ENCODE results near the gene PANX1. TPM values are rescaled to one million over a fixed set of nuclear protein-coding genes. Genes with fewer than 3 reads are reported as not detected.

PANX1 gene
- total RNA-seq, 1 donor from 2014 or later, result 58.0 TPM

DNA sequence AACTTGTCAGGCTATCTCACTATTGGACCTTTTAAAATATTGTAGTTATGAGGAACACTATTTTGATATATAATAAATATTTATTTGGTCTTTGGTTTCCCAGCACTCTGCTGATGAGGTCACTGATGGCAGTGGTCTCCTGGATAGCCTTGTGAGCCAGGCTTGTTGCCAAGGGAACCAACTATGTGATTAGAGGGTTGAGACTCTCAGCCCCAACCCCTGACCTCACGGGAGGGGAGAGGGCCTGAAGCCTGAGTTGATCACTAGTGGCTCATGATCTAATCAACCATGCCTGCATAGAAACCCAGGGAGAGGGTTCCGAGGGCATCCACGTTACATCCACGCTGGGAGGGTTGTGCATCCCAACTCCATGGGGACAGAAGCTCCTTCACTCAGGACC lies 10.8 kb downstream of the PANX1 start:
- no peak overlapping the region for H3K4me3 Mint-ChIP-seq (ENCODE audit: unreplicated experiment)
- no peaks in the 10 kb centered on the region for H3K9me3 Mint-ChIP-seq (ENCODE audit: unreplicated experiment)
- no peak overlapping the region for H3K27ac Mint-ChIP-seq (ENCODE audit: unreplicated experiment)
- DNase-seq, result peak; percentile 47
- TF ChIP-seq, protein P1, sequence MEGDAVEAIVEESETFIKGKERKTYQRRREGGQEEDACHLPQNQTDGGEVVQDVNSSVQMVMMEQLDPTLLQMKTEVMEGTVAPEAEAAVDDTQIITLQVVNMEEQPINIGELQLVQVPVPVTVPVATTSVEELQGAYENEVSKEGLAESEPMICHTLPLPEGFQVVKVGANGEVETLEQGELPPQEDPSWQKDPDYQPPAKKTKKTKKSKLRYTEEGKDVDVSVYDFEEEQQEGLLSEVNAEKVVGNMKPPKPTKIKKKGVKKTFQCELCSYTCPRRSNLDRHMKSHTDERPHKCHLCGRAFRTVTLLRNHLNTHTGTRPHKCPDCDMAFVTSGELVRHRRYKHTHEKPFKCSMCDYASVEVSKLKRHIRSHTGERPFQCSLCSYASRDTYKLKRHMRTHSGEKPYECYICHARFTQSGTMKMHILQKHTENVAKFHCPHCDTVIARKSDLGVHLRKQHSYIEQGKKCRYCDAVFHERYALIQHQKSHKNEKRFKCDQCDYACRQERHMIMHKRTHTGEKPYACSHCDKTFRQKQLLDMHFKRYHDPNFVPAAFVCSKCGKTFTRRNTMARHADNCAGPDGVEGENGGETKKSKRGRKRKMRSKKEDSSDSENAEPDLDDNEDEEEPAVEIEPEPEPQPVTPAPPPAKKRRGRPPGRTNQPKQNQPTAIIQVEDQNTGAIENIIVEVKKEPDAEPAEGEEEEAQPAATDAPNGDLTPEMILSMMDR (IDR thresholded peaks at IDR 0.05; ENCODE audit: partially characterized antibody, unreplicated experiment), result no peak
- no peaks in the 10 kb centered on the region for H3K27me3 Mint-ChIP-seq (ENCODE audit: unreplicated experiment)
- no peaks in the 10 kb centered on the region for H3K36me3 Mint-ChIP-seq (ENCODE audit: unreplicated experiment)
- peaks cover 31% of the 10 kb centered on the region for H3K4me1 Mint-ChIP-seq (ENCODE audit: low read depth, unreplicated experiment)

DNA sequence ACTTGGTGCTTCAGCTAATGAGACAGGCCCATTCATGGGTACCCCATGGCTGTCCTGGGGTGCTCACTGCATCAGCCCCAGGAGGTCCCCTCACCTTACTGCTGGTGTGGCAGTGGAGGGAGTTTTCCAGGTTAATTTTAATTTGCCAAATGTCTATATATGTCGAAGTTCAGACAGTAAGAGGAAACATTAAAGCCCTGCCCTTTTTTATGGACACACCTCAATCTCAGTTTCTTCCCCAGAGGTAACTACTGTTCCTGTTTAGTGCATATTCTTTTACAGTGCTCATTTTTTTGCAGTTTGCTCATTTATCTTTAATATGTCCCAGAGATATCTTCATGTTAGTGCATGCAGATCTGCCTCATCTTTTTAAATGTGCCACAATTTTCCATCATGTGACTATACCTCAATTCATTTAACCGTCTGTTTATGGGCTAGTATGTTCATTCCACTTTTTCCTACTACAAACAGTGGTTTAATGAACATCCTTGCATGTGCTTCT lies 11.6 kb downstream of the PANX1 start:
- Mint-ChIP-seq H3K9me3 (ENCODE audit: unreplicated experiment) (no peaks in the 10 kb centered on the region), H3K4me1 (ENCODE audit: low read depth, unreplicated experiment) (peaks cover 28% of the 10 kb centered on the region), H3K27me3 (ENCODE audit: unreplicated experiment) (no peaks in the 10 kb centered on the region), H3K4me3 (ENCODE audit: unreplicated experiment) (no peak overlapping the region), H3K36me3 (ENCODE audit: unreplicated experiment) (no peaks in the 10 kb centered on the region), H3K27ac (ENCODE audit: unreplicated experiment) (no peak overlapping the region)
- DNase-seq, result no peak
- TF ChIP-seq, protein P1 (IDR thresholded peaks at IDR 0.05; ENCODE audit: partially characterized antibody, unreplicated experiment), result no peak

DNA sequence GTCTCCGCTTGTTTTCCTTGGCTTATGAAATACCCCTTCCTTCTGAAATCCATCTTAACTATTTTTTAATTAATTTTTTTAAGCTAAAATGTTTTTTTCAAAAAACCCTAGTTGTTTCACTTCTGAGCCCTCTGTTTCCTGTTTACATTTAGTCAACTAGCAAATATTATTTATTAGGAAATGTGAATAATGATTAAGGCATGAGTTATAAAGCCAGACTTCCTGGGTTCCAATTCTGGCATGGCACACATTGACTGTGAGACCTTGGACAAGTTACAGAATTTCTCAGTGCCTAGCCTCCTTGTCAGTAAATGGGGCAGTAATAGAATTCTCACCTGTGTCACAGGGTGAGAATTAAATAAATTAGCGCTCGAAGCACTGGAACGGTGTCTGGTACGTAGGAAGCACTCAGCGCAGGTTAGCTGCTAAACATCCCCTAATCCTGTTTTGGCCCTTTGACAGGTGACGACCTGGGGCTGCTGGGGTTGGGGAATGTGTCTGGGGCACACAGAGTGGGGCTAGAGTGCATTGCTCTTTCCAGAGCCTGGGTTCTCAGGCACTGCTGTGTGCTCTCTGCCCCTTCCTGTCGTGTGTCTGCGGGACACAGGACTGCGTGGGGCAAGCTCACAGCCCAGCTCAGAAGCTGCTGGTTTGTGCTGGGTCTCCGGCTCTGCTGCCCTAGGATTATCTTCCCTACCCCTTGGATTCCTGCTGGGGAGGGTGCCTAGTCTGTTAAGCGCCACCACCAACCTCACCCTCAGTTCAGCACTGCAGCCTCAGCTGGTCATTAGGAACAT lies 13.1 kb downstream of the PANX1 start:
- Mint-ChIP-seq H3K27me3 (ENCODE audit: unreplicated experiment) (no peaks in the 10 kb centered on the region), H3K4me1 (ENCODE audit: low read depth, unreplicated experiment) (peaks cover 35% of the 10 kb centered on the region), H3K27ac (ENCODE audit: unreplicated experiment) (no peak overlapping the region), H3K36me3 (ENCODE audit: unreplicated experiment) (no peaks in the 10 kb centered on the region), H3K9me3 (ENCODE audit: unreplicated experiment) (no peaks in the 10 kb centered on the region), H3K4me3 (ENCODE audit: unreplicated experiment) (no peak overlapping the region)
- no peak for DNase-seq
- TF ChIP-seq, protein P1 (IDR thresholded peaks at IDR 0.05; ENCODE audit: partially characterized antibody, unreplicated experiment), result no peak

DNA sequence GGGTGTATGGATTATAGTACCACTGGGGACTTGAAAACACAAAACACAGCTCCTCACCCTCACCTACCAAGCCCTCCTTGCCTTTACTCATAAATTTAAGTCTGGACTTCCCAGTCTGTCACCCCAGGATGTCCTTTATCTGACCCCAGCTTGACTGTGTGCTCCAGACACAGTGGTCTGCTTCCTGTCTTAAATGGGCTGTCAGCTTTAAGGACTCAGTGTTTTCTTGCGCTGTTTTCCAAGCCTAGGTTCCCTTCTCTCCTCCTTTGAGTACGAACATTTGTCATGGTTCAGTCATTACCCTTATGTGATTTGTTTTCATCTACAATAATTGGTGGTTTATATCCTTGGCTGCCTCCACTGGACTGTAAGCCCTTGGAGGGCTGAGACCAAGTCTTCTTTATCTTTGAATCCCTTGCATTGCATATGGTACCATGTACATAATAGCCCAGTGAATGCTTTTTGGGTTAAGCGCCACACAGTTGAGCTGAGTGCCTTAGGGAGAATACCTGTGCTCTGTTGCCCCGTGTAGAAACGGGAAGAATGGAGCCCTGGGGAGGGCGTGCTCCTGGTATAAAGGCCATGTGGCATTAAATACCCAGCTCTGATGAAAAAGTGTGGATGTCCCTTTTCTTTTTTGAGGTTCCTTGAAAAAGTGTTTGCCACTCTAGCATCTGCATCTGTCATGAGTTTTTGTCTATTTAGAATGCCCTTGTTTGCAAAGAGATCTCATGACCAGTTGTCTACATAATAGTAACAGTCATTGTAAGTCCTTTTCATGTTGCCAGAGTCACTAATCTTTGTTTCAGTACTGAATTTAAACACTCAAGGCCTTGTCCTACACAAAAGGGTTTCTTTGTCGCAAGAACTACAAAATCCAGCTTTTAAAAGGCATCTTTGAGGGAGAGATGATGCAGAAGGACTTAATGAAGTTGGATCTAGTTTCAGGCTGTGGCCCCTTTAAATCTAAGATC lies 14.0 kb downstream of the PANX1 start:
- Mint-ChIP-seq H3K4me3 (ENCODE audit: unreplicated experiment) (no peak overlapping the region), H3K36me3 (ENCODE audit: unreplicated experiment) (no peaks in the 10 kb centered on the region), H3K27me3 (ENCODE audit: unreplicated experiment) (no peaks in the 10 kb centered on the region), H3K4me1 (ENCODE audit: low read depth, unreplicated experiment) (peaks cover 41% of the 10 kb centered on the region), H3K9me3 (ENCODE audit: unreplicated experiment) (no peaks in the 10 kb centered on the region), H3K27ac (ENCODE audit: unreplicated experiment) (no peak overlapping the region)
- TF ChIP-seq, protein P1 (IDR thresholded peaks at IDR 0.05; ENCODE audit: partially characterized antibody, unreplicated experiment), result no peak
- DNase-seq, result no peak

All from glutamatergic neuron (in vitro differentiated cells).